GM12878 (cell line): ENCODE results near the gene ADAM10. TPM values are rescaled to one million over a fixed set of nuclear protein-coding genes. Genes with fewer than 3 reads are reported as not detected.

Source experiments
- ATAC-seq: fragments of 200-7000 bp; cut with Tn5 transposase; 3 replicates; pipeline ENCODE4 v1.9.1; 2020; ENCODE audit warnings: mild to moderate bottlenecking, moderate library complexity
- BruUV-seq: library from RNA; stranded (reverse); fragments of 400-500 nt; replicated peaks from 2 replicates; lab custom pipeline; 2021; lab: Mats Ljungman, UMichigan
- CTCF ChIA-PET: fragments of 300-600 bp; sonication (Branson Sonifier 250); formaldehyde crosslinking; extraction: SDS; loops from one replicate; lab custom pipeline; 2021; ENCODE audit warnings: inconsistent platforms; lab: Yijun Ruan, JAX
- POLR2A ChIA-PET: fragments of 350-600 bp; formaldehyde crosslinking; extraction: SDS; loops from one replicate; lab custom pipeline; 2021; ENCODE audit warnings: inconsistent platforms; lab: Charles Lee
- RAD21 ChIA-PET: fragments of 300-600 bp; sonication (Branson Sonifier 250); formaldehyde crosslinking; loops from one replicate; lab custom pipeline; 2023; ENCODE audit warnings: antibody characterized with exemption; ENCODE audit not compliant: unreplicated experiment; lab: Charles Lee
- SMC1A ChIA-PET: fragments of 300-600 bp; sonication (Branson Sonifier 250); formaldehyde crosslinking; loops from one replicate; lab custom pipeline; 2023; ENCODE audit not compliant: unreplicated experiment, uncharacterized antibody; lab: Charles Lee
- DNase-seq: peaks from one replicate; pipeline ENCODE4 v3.0.0-alpha.2; 2011; ENCODE audit warnings: low read depth, low spot score
- FAIRE-seq: peaks from 3 replicates; lab custom pipeline; 2011; peaks lifted over from hg19 to GRCh38; lab: Jason Lieb, UNC
- H2AFZ ChIP-seq: 2 replicates; pipeline ENCODE4 v1.6.0; 2011; ENCODE audit warnings: low read depth, low read length, control low read depth; ENCODE audit not compliant: control insufficient read depth
- H3K27ac ChIP-seq: 2 replicates; pipeline ENCODE4 v1.5.1; 2011; ENCODE audit warnings: control low read depth; ENCODE audit not compliant: control insufficient read depth, insufficient read depth
- H3K27me3 ChIP-seq, 2 experiments: replicated peaks in 1 of 2; 2 replicates each; pipeline versions ENCODE4 v1.6.0 to v1.6.1; 2011; ENCODE audit warnings: low read length in 1 of 2; ENCODE audit not compliant: control insufficient read depth in 2 of 2, insufficient read depth in 2 of 2
- H3K36me3 ChIP-seq, 2 experiments: 2 replicates each; pipeline ENCODE4 v1.5.1; 2011; ENCODE audit warnings: low read length in 1 of 2; ENCODE audit not compliant: control insufficient read depth in 2 of 2, insufficient read depth in 2 of 2
- H3K4me1 ChIP-seq: 2 replicates; pipeline ENCODE4 v1.6.1; 2011; ENCODE audit warnings: mild to moderate bottlenecking, low read length, moderate library complexity, mixed read lengths; ENCODE audit not compliant: control insufficient read depth, insufficient read depth
- H3K4me2 ChIP-seq: 2 replicates; pipeline ENCODE4 v1.6.0; 2011; ENCODE audit warnings: control low read depth; ENCODE audit not compliant: control insufficient read depth, insufficient read depth
- H3K4me3 ChIP-seq: fragments of 200-600 bp; sonication (generic); 2 replicates; pipeline ENCODE4 v1.5.1; 2016
- H3K79me2 ChIP-seq: 2 replicates; pipeline ENCODE4 v1.6.0; 2011; ENCODE audit warnings: low read length; ENCODE audit not compliant: control insufficient read depth, insufficient read depth
- H3K9ac ChIP-seq: 2 replicates; pipeline ENCODE4 v1.8.0; 2011; ENCODE audit warnings: low read length, control low read depth, mixed read lengths; ENCODE audit not compliant: control insufficient read depth, insufficient read depth
- H3K9me3 ChIP-seq: replicated peaks from 3 replicates; pipeline ENCODE4 v1.5.1; 2011; ENCODE audit warnings: mild to moderate bottlenecking, low read length; ENCODE audit not compliant: control insufficient read depth, insufficient read depth
- H4K20me1 ChIP-seq: 2 replicates; pipeline ENCODE4 v1.6.0; 2011; ENCODE audit not compliant: control insufficient read depth, insufficient read depth
- ASH2L ChIP-seq: fragments of 300-600, 200-600 bp; sonication (generic); IDR thresholded peaks from 2 replicates; pipeline ENCODE4 v1.6.1; 2017; ENCODE audit warnings: low read depth, mild to moderate bottlenecking, borderline replicate concordance
- EGR1 ChIP-seq, 2 experiments: IDR thresholded peaks; 1 replicate in 1 of 2; 2 replicates in 1 of 2; pipeline ENCODE4 v1.6.1; 2011 to 2012; ENCODE audit warnings: low read depth in 2 of 2, low read length in 2 of 2, borderline replicate concordance in 1 of 2, mild to moderate bottlenecking in 1 of 2, moderate library complexity in 1 of 2
- JUNB ChIP-seq: IDR thresholded peaks from 2 replicates; pipeline ENCODE4 v1.6.1; 2016; ENCODE audit warnings: antibody characterized with exemption, mild to moderate bottlenecking
- MTA2 ChIP-seq: fragments of 450-650 bp; IDR thresholded peaks from 2 replicates; pipeline ENCODE4 v1.6.1; 2016; ENCODE audit warnings: low read depth, mild to moderate bottlenecking, moderate library complexity
- NFIC ChIP-seq: IDR thresholded peaks from 2 replicates; pipeline ENCODE4 v1.6.1; 2012; ENCODE audit warnings: low read depth, mild to moderate bottlenecking, inconsistent platforms, low read length, moderate library complexity
- RCOR1 ChIP-seq: conservative IDR thresholded peaks from 2 replicates; pipeline ENCODE4 v1.6.1; 2012; ENCODE audit warnings: low read depth, low read length, improper control_type of control experiment
- SMAD1 ChIP-seq: fragments of 450-650 bp; IDR thresholded peaks from 2 replicates; pipeline ENCODE4 v1.6.1; 2018; ENCODE audit warnings: mild to moderate bottlenecking, low read depth; ENCODE audit not compliant: partially characterized antibody
- SPI1 ChIP-seq: IDR thresholded peaks from 2 replicates; pipeline ENCODE4 v1.6.1; 2011; ENCODE audit warnings: low read depth, mild to moderate bottlenecking, low read length, moderate library complexity, borderline replicate concordance; ENCODE audit not compliant: insufficient read depth
- SREBF2 ChIP-seq: IDR thresholded peaks from 2 replicates; pipeline ENCODE4 v1.6.1; 2012; ENCODE audit warnings: mild to moderate bottlenecking, low read length
- WGBS: methylation state at CpG from one replicate; pipeline ENCODE4 v1.1.6; 2016; ENCODE audit warnings: low lambda C conversion rate; ENCODE audit not compliant: insufficient replicate concordance, insufficient coverage; ENCODE audit errors: missing lambda C conversion rate; 5-methylcytosine and 5-hydroxymethylcytosine counted together
- in situ Hi-C: fragments of 300-500 bp; cut with MboI; formaldehyde crosslinking; loops from 9 replicates; pipeline ENCODE4 v1.14.3; 2018; ENCODE audit warnings: mixed read lengths
- intact Hi-C: fragments of 100-400 bp; cut with micrococcal nuclease; formaldehyde crosslinking; loops from one replicate; pipeline ENCODE4 v1.14.2; 2022; ENCODE audit not compliant: unreplicated experiment
- polyA plus RNA-seq, 11 experiments: library from polyadenylated mRNA; depleted of rRNA in 4 of 11; unstranded in 6 of 11; stranded (reverse) in 5 of 11; fragments of >200 nt; fragmentation: Nextera tagmentation in 4 of 11; fragmentation: Illumina TruSeq in 1 of 11; extraction: Ambion mirVana in 4 of 11; extraction: Trizol in 1 of 11; gene quantifications; 1 replicate in 1 of 11; 2 replicates in 10 of 11; pipeline versions ENCODE4 v1.2.1 to v1.2.3, GENCODE V29; 2011 to 2016; ENCODE audit warnings: inconsistent platforms in 2 of 11, missing spikeins in 2 of 11, low read depth in 1 of 11
- total RNA-seq, 4 experiments: library from RNA; depleted of rRNA in 3 of 4; stranded (reverse); fragments of >200 nt in 3 of 4; fragmentation: Illumina TruSeq in 1 of 4; extraction: Trizol in 1 of 4; gene quantifications; 2 replicates each; pipeline versions ENCODE4 v1.2.1 to v1.2.3, GENCODE V29; 2013 to 2021
- TF ChIP-seq, protein P1 (sequence below): IDR thresholded peaks from 2 replicates; pipeline ENCODE4 v1.6.1; 2012; ENCODE audit warnings: mild to moderate bottlenecking, low read depth, low read length
- TF ChIP-seq, protein P2 (sequence below): IDR thresholded peaks from 2 replicates; pipeline ENCODE4 v1.6.1; 2012; ENCODE audit warnings: improper control_type of control experiment, low read depth, low read length; ENCODE audit not compliant: insufficient replicate concordance

The ADAM10 gene
- total and polyA plus RNA-seq, 10 of the 15 experiments (the other 5 are each of a cell fraction or from before 2014, with no cell fraction given): 10.0 to 88.9 (median 51.7) TPM

DNA sequence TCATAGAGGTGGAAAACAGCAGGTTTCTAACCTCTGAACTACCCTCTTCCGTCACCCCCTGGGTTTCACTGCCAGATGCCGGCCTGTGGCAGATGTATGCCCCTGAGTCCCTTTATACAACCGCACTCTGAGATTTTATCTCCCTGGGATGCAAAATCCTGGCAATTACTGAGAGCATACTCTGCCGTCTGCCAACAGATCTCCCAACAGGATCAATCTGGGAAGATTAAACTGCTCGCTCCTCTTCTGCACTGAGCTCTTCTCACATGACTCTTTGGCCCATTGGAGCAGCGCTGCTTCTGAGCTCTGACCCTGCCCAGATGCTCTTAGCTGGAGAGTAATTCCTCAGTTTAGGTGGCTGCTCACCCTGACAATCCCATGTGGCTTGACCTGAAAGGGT, 184.5 kb downstream of the ADAM10 start:
- FAIRE-seq (no peak), ATAC-seq (no peak), DNase-seq (no peak)
- 81% methylated on average over 5 of the region's 6 CpGs for WGBS
- no peaks in the 10 kb centered on the region; the same call in 2 of the 3 replicates for H3K9me3 ChIP-seq
- no peak overlapping the region for H2AFZ ChIP-seq
- in situ Hi-C loops: no loop called here
- no peak overlapping the region for H3K4me3 ChIP-seq
- BruUV-seq: no TSS peak
- H3K4me2 ChIP-seq: no peak overlapping the region
- no peak overlapping the region for H3K9ac ChIP-seq
- H3K27me3 ChIP-seq: no peaks in the 10 kb centered on the region
- ChIA-PET SMC1A (no interaction called here), RAD21 (no interaction called here), CTCF (interaction anchor here (0.7 kb wide), 1 partner anchor 21 kb away, joined by 3 read pairs; no protein-coding TSS in a partner anchor), POLR2A (no interaction called here)
- TF ChIP-seq SPI1: no peak
- TF ChIP-seq JUNB: no peak
- no peak for TF ChIP-seq RCOR1
- TF ChIP-seq ASH2L: no peak
- TF ChIP-seq, protein P1, sequence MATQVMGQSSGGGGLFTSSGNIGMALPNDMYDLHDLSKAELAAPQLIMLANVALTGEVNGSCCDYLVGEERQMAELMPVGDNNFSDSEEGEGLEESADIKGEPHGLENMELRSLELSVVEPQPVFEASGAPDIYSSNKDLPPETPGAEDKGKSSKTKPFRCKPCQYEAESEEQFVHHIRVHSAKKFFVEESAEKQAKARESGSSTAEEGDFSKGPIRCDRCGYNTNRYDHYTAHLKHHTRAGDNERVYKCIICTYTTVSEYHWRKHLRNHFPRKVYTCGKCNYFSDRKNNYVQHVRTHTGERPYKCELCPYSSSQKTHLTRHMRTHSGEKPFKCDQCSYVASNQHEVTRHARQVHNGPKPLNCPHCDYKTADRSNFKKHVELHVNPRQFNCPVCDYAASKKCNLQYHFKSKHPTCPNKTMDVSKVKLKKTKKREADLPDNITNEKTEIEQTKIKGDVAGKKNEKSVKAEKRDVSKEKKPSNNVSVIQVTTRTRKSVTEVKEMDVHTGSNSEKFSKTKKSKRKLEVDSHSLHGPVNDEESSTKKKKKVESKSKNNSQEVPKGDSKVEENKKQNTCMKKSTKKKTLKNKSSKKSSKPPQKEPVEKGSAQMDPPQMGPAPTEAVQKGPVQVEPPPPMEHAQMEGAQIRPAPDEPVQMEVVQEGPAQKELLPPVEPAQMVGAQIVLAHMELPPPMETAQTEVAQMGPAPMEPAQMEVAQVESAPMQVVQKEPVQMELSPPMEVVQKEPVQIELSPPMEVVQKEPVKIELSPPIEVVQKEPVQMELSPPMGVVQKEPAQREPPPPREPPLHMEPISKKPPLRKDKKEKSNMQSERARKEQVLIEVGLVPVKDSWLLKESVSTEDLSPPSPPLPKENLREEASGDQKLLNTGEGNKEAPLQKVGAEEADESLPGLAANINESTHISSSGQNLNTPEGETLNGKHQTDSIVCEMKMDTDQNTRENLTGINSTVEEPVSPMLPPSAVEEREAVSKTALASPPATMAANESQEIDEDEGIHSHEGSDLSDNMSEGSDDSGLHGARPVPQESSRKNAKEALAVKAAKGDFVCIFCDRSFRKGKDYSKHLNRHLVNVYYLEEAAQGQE: no peak
- no peak for TF ChIP-seq SMAD1
- TF ChIP-seq, protein P2, sequence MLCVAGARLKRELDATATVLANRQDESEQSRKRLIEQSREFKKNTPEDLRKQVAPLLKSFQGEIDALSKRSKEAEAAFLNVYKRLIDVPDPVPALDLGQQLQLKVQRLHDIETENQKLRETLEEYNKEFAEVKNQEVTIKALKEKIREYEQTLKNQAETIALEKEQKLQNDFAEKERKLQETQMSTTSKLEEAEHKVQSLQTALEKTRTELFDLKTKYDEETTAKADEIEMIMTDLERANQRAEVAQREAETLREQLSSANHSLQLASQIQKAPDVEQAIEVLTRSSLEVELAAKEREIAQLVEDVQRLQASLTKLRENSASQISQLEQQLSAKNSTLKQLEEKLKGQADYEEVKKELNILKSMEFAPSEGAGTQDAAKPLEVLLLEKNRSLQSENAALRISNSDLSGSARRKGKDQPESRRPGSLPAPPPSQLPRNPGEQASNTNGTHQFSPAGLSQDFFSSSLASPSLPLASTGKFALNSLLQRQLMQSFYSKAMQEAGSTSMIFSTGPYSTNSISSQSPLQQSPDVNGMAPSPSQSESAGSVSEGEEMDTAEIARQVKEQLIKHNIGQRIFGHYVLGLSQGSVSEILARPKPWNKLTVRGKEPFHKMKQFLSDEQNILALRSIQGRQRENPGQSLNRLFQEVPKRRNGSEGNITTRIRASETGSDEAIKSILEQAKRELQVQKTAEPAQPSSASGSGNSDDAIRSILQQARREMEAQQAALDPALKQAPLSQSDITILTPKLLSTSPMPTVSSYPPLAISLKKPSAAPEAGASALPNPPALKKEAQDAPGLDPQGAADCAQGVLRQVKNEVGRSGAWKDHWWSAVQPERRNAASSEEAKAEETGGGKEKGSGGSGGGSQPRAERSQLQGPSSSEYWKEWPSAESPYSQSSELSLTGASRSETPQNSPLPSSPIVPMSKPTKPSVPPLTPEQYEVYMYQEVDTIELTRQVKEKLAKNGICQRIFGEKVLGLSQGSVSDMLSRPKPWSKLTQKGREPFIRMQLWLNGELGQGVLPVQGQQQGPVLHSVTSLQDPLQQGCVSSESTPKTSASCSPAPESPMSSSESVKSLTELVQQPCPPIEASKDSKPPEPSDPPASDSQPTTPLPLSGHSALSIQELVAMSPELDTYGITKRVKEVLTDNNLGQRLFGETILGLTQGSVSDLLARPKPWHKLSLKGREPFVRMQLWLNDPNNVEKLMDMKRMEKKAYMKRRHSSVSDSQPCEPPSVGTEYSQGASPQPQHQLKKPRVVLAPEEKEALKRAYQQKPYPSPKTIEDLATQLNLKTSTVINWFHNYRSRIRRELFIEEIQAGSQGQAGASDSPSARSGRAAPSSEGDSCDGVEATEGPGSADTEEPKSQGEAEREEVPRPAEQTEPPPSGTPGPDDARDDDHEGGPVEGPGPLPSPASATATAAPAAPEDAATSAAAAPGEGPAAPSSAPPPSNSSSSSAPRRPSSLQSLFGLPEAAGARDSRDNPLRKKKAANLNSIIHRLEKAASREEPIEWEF: no peak
- no peak for TF ChIP-seq EGR1 (IDR thresholded peaks at IDR 0.05; ENCODE audit: borderline replicate concordance in 1 of 2, low read depth in 2 of 2, low read length in 2 of 2)
- no peak for TF ChIP-seq SREBF2
- TF ChIP-seq NFIC: no peak
- TF ChIP-seq MTA2: no peak
- no peak overlapping the region for H3K27ac ChIP-seq
- H4K20me1 ChIP-seq: no peaks in the 10 kb centered on the region
- no peaks in the 10 kb centered on the region for H3K79me2 ChIP-seq
- no peaks in the 10 kb centered on the region for H3K36me3 ChIP-seq
- H3K4me1 ChIP-seq: peaks cover 3% of the 10 kb centered on the region
- intact Hi-C loops: no loop called here
